GM12891 (cell line): ENCODE measurements around the gene TKT.

Source experiments
- POLR2A ChIP-seq: IDR thresholded peaks from 2 replicates; pipeline ENCODE4 v1.6.1; 2011; ENCODE audit warnings: low read depth, low read length, control low read depth
- POLR2AphosphoS5 ChIP-seq: IDR thresholded peaks from 2 replicates; pipeline ENCODE4 v1.6.1; 2011; ENCODE audit warnings: low read depth, low read length, control low read depth
- TAF1 ChIP-seq: IDR thresholded peaks from 2 replicates; pipeline ENCODE4 v1.6.1; 2011; ENCODE audit warnings: low read depth, low read length, control low read depth

DNA sequence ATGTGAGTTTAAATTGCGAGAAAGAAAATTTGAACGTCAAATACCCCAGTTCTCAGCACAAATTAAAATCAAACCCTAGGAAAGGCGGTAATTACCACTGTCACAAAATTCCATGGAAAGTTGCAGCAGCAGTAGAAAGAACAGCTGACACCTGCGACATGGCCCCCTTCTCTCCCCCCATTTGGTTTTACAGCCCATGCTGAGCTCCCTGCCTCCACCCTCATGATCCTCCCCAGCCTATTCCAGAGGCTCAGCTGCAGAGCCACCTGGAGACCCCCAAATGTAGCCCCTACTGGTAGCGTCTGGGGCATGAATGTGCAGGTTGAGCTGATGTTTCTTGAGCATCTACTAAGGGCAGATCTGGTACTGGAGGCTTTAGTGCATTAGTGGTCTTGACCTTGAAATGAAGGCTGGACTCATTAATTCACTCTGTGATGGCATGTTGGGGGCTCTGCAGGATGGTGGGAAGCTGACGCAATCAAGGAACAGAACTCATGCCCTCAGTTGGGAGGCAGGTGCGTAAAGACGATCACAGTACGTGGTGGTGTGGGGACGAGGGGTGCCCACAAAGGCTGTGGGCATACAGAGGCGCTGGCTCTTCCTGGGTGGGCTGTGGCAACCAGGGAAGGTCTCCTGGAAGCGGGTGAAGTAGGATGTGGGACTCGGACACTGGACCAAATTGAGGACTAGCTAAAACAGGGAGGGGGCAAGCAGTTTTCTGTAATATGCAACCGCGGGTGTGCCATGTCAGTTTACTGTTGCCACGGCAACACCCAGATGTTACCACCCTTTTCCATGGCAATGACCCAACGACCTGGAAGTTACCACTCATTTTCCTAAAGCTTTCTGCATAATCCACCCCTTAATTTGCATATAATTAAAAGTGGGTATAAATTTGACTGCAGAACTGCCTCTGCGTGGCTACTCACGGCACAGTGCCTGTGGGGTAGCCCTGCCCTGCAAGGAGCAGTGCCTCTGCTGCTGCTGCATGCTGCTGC, 55.0 kb downstream of the TKT start:
- TF ChIP-seq POLR2A (no peak), POLR2AphosphoS5 (no peak), TAF1 (no peak)
